Measurements from ENCODE around the gene DNAH6. TPM values are rescaled to one million over a fixed set of nuclear protein-coding genes. Genes with fewer than 3 reads are reported as not detected.

The DNAH6 gene
- polyA plus RNA-seq, 3 donors: 0.04 TPM; not detected in 2

DNA sequence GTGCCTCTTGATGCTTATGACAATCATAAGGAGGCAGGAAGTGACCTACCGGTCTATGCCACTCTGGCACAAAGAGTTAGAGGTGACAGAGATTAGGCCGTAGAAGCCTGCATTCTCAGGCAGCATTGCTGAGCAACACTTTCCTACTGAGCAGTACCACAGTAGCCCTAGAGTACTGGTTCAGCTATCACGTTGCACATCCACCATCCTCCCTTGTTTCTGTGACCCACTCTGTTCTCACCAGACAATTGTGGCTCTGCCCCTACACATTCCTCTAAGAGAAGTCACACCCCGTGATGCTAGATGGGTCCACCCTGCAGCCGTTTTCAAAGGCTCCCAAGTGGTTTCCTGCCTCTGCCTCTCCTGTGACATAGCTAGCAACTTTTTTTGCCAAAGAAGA, 34.6 kb upstream of the DNAH6 start:
- DNase-seq: no peak
- Histone ChIP-seq H3K36me3 (replicated peaks in 1 of 2; ENCODE audit: control insufficient read depth in 1 of 2, insufficient read depth in 2 of 2, low read length in 2 of 2) (no peaks in the 10 kb centered on the region), H3K27ac (ENCODE audit: low read depth in 1 of 2, low read length in 2 of 2) (no peak overlapping the region), H2AFZ (ENCODE audit: insufficient read depth, low read depth, low read length, poor library complexity, severe bottlenecking) (no peak overlapping the region), H4K20me1 (ENCODE audit: insufficient read depth, low read length) (no peaks in the 10 kb centered on the region), H3K9ac (ENCODE audit: insufficient read depth, low read length, poor library complexity, severe bottlenecking) (no peak overlapping the region), H3K27me3 (ENCODE audit: control insufficient read depth in 2 of 2, insufficient read depth in 2 of 2, low read length in 2 of 2) (no peaks in the 10 kb centered on the region), H3K79me2 (ENCODE audit: insufficient read depth, low read length) (no peaks in the 10 kb centered on the region), H3K4me1 (ENCODE audit: control insufficient read depth in 1 of 2, insufficient read depth in 2 of 2, low read length in 2 of 2) (no peaks in the 10 kb centered on the region), H3K9me3 (replicated peaks in 1 of 2; ENCODE audit: control insufficient read depth in 1 of 2, insufficient read depth in 1 of 2, low read length in 2 of 2) (peaks cover 17 to 19% of the 10 kb centered on the region in 2 donors), H3K4me3 (replicated peaks in 1 of 3; ENCODE audit: low read depth in 2 of 3, low read length in 3 of 3) (no peak overlapping the region), H3K4me2 (replicated peaks; ENCODE audit: extremely low read depth, low read length, poor library complexity, severe bottlenecking) (no peak overlapping the region)
- Mint-ChIP-seq H3K36me3 (no peaks in the 10 kb centered on the region), H3K4me3 (no peak overlapping the region), H3K27me3 (ENCODE audit: low read depth in 3 of 3) (peaks cover 3 to 4% (median 4%) of the 10 kb centered on the region in 3 donors), H3K4me1 (no peaks in the 10 kb centered on the region), H3K9me3 (peaks cover 9 to 17% (median 16%) of the 10 kb centered on the region in 7 donors), H3K27ac (no peak overlapping the region)
- intact Hi-C loops (cut with micrococcal nuclease): no loop called here
- WGBS (ENCODE audit: insufficient coverage): 38% methylated on average over 5 of the region's 5 CpGs
- no peak for TF ChIP-seq CTCF (IDR thresholded peaks at IDR 0.05)

- Mint-ChIP-seq H3K9me3 (peaks cover 1 to 10% (median 7%) of the 10 kb centered on the region in 7 donors), H3K36me3 (no peaks in the 10 kb centered on the region), H3K27me3 (ENCODE audit: low read depth in 3 of 3) (peaks cover 3 to 4% (median 3%) of the 10 kb centered on the region in 3 donors), H3K27ac (no peak overlapping the region), H3K4me3 (no peak overlapping the region), H3K4me1 (no peaks in the 10 kb centered on the region)
- TF ChIP-seq CTCF (IDR thresholded peaks at IDR 0.05): no peak
- intact Hi-C loops (cut with micrococcal nuclease): no loop called here
- WGBS (ENCODE audit: insufficient coverage): 83% methylated on average over 1 of the region's 3 CpGs
- Histone ChIP-seq H3K9me3 (replicated peaks in 1 of 2; ENCODE audit: control insufficient read depth in 1 of 2, insufficient read depth in 1 of 2, low read length in 2 of 2) (peaks cover 10 to 11% of the 10 kb centered on the region in 2 donors), H3K36me3 (replicated peaks in 1 of 2; ENCODE audit: control insufficient read depth in 1 of 2, insufficient read depth in 2 of 2, low read length in 2 of 2) (no peaks in the 10 kb centered on the region), H3K9ac (ENCODE audit: insufficient read depth, low read length, poor library complexity, severe bottlenecking) (no peak overlapping the region), H3K79me2 (ENCODE audit: insufficient read depth, low read length) (no peaks in the 10 kb centered on the region), H3K4me2 (replicated peaks; ENCODE audit: extremely low read depth, low read length, poor library complexity, severe bottlenecking) (no peak overlapping the region), H3K4me3 (replicated peaks in 1 of 3; ENCODE audit: low read depth in 2 of 3, low read length in 3 of 3) (no peak overlapping the region), H3K4me1 (ENCODE audit: control insufficient read depth in 1 of 2, insufficient read depth in 2 of 2, low read length in 2 of 2) (no peaks in the 10 kb centered on the region), H3K27me3 (ENCODE audit: control insufficient read depth in 2 of 2, insufficient read depth in 2 of 2, low read length in 2 of 2) (no peaks in the 10 kb centered on the region), H4K20me1 (ENCODE audit: insufficient read depth, low read length) (no peaks in the 10 kb centered on the region), H3K27ac (ENCODE audit: low read depth in 1 of 2, low read length in 2 of 2) (no peak overlapping the region), H2AFZ (ENCODE audit: insufficient read depth, low read depth, low read length, poor library complexity, severe bottlenecking) (no peak overlapping the region)
- no peak for DNase-seq
Measured at GRCh38 chr2:84482603-84483002, 33.7 kb upstream of the DNAH6 start.
